OCI-LY7 (cell line): ENCODE results near the gene DRGX.

ENCODE experiments used
- CTCF ChIP-seq: fragments of 200-600 bp; sonication (generic); conservative IDR thresholded peaks from 2 replicates; pipeline ENCODE4 v1.5.1; 2014; ENCODE audit warnings: mild to moderate bottlenecking, antibody characterized with exemption, low read length, moderate library complexity, mixed read lengths
- EZH2phosphoT487 ChIP-seq: fragments of 200-600 bp; sonication (generic); IDR thresholded peaks from 2 replicates; pipeline ENCODE4 v1.6.1; 2018; ENCODE audit warnings: low read depth, borderline replicate concordance, mild to moderate bottlenecking, mixed run types, antibody characterized with exemption, low read length, moderate library complexity, mixed read lengths

GRCh38 chr10:49355221-49355620 is 40.7 kb downstream of the DRGX start:
- TF ChIP-seq CTCF (no peak), EZH2phosphoT487 (no peak)
